Forelimb muscle (tissue), 1 donor: ENCODE results near the gene MAZ. TPM values are rescaled to one million over a fixed set of nuclear protein-coding genes. Genes with fewer than 3 reads are reported as not detected.

Source experiments
- DNase-seq: peaks from one replicate; pipeline ENCODE4 v3.0.0-alpha.2; 2013; ENCODE audit warnings: low read depth
- polyA plus RNA-seq: library from polyadenylated mRNA; unstranded; fragments of 120-200 nt; gene quantifications from one replicate; pipeline ENCODE4 v1.2.1, GENCODE V29; 2013; ENCODE audit not compliant: insufficient read length

MAZ gene
- polyA plus RNA-seq, 1 donor = 228 TPM

DNA sequence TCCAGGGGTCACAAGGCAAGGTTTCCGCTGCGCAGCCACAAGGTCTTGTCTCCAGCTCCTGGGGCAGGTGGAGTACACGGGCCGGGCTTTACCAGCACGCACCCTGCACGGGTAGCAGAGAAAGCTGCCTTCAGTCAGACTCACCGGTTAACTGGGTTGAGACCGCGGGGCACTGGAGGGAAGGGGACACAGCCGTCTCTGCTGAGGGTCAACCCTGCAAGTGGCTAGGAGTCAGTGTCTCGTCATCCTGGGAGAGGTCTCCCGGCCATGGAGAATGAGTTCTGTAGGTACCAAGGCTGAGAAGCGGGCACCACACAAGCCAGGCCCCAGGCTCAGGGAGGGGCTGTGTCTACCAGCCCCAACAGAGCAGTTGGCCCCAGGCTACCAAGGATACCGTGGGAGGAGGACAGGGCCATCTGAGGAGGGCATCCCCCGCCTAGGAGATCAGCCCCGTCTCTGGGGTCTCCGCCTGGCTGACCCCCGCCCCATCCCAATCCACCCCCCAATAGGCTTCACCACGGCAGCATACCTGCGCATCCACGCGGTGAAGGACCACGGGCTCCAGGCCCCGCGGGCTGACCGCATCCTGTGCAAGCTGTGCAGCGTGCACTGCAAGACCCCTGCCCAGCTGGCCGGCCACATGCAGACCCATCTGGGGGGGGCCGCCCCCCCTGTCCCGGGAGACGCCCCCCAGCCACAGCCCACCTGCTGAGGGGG, 2.9 kb downstream of the MAZ start:
- no peak for DNase-seq

DNA sequence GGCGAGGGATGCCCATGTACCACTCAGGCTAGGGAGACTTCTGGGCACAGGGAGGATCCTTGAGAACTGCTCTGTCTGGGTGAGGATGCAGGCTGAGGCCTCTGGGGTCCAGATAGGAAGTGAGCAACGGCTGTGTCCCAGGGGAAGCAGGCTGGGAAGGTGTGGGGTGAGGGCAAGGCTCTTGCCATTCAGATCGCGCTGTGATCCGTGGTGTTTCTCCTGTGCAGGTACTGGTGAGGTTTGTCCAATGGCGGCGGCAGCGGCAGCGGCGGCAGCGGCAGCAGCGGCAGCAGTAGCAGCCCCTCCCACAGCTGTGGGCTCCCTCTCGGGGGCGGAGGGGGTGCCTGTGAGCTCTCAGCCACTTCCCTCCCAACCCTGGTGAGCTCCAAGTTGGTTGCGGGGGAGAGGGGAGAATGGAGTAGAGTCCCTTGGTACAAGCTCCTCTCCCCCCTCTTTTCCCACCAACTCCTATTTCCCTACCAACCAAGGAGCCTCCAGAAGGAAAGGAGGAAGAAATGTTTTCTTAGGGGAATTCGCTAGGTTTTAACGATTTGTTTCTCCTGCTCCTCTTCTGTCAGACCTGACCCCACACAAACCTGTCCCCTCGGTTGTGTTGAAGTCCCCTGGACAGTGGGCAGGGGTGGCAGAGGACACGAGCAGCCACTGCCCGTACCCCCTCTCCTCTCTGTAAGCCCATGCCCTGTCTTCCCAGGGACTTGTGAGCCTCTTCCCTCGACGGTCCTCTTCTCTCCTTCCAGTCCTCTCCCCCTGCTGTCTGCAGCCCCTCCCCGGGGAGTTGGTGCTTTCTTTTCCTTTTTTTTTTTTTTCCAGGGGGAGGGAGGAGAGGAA, 3.7 kb downstream of the MAZ start:
- no peak for DNase-seq

DNA sequence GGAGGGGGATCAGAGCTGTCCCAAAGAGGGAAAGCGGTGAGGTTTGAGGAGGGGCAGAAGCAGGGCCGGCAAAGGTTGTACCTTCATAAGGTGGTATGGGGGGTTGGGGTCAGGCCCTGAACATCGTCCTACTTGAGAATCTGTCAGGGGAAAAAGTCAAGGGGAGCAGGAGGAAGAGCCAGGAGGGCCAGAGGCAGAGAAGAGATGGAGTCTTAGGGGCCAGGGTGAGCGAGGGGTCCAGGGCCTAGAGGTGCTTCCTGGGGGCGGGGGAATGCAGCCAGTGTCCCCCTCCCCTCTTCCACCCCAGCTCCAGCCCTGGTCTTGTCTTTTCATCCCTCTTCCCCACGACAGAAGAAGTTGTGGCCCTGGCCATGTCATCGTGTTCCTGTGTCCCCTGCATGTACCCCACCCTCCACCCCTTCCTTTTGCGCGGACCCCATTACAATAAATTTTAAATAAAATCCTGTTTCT, 4.4 kb downstream of the MAZ start:
- DNase-seq = no peak

DNA sequence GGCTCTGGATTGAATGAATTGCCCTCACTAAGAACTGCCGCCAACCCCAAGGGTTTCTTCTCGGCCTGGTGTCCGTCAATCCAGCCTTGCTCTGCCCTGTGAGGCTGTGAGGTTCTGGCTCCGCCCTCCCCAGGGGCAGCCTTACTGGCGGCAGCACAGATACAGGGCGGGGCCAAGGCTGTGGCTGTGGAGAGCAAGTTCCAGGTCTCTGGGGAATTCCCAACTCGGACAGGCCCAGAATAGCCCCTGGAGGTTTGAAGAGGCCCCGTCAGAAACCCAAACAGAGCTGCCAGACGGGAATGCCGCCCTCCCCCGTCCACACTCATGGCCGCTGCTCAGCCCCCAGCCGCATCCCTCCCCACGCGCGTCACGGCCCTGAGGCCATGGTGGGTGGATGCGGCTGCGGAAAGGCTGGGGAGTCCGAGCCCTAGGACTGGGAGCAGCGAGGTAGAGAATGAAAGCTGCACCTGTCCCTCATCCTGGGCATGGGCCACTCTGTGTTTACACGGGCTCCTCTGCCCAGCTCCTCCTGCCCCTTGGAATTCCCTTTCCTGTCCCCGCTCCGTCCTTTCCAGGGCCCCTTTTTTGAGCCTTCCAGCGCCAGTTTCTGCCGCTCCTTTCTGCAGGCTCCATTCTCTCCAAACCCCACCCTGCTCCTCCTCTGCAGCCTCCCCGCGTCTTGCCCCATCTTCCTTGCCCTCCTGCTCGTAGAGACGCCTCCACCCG, 5.0 kb downstream of the MAZ start:
- DNase-seq = no peak

DNA sequence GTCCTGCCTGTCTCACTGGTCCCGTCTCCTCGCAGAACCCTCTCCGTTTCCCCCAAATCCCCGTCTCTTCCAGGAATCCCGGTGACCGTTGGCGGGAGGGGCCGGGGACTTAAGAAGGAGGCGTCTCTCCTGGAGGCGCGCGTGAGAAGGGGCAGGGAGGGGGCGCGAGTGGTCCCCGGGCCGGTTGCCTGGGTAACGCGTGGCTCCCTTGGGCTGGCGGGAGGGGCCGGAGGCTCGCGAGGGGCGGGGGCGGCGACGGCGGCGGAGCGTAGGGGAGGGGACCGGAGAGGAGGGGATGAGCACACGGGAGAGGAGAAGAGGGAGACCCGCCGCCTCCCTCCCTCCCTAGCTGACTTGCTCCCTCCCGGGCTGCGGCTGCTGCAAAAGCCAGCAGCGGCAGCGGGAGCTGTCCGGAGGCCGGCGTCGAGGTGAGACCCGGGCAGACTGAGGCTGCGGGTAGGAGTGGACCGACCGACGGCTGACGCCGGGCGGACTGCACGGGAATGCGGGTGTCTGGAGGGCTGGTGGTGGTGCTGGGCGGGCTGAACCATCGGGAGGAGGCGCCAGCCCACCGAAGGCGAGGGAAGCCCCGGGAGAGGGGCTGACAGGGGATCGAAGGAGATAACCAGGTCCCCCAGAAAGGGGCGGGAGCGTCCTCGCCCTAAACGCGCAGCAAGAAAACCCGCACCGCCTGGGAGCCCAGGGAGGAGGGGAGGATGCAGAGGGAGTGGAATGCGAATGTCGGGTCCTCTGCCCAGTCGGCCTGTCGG, 5.8 kb downstream of the MAZ start, which contains the start of gene PRRT2:
PRRT2 (plus strand) TSS at position 298 of the 770 bp plus-strand sequence. CDS start 862 bp downstream, outside the sequence.
- no peak for DNase-seq

DNA sequence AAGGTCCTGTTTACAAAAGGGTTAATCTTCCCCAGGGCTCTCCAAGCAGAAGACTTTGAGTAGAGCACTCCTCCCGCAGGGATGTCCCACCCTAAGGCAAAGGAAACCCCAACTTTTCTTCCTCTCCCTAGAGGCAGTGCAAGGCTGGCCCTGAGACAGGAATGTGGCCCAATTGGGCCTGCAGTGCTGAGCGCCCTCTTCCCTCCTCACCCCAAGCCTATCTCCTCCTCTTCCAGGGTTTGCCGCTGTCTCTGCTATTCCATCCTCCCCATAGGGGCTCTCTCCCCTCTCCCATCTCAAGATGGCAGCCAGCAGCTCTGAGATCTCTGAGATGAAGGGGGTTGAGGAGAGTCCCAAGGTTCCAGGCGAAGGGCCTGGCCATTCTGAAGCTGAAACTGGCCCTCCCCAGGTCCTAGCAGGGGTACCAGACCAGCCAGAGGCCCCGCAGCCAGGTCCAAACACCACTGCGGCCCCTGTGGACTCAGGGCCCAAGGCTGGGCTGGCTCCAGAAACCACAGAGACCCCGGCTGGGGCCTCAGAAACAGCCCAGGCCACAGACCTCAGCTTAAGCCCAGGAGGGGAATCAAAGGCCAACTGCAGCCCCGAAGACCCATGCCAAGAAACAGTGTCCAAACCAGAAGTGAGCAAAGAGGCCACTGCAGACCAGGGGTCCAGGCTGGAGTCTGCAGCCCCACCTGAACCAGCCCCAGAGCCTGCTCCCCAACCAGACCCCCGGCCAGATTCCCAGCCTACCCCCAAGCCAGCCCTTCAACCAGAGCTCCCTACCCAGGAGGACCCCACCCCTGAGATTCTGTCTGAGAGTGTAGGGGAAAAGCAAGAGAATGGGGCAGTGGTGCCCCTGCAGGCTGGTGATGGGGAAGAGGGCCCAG, 6.7 kb downstream of the MAZ start:
- DNase-seq = no peak

DNA sequence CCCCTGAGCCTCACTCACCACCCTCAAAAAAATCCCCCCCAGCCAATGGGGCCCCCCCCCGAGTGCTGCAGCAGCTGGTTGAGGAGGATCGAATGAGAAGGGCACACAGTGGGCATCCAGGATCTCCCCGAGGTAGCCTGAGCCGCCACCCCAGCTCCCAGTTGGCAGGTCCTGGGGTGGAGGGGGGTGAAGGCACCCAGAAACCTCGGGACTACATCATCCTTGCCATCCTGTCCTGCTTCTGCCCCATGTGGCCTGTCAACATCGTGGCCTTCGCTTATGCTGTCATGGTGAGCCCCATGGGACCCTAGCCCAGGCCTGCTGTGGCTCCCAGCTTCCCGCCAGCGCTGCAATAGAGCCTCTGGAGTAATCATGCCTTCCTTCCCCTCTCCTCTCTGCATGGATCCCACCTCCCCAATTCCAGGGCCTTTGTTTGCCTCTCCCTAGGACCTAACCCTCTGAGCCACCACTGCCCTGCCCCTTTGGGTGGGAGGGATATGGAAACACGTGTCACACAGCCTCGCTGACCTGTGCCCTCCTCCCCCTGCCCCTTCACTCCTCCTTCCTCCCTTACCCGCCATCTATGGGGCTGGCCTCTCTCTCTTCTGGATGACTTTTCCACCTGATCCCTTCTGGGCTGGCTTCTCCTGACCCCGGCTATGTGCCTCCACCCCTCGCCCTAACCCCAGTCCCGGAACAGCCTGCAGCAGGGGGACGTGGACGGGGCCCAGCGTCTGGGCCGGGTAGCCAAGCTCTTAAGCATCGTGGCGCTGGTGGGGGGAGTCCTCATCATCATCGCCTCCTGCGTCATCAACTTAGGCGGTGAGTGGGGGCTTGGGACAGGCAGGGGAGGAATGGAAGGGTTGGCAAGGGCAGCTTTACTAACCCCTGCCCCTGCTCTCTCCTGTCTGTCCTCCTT, 7.6 kb downstream of the MAZ start:
- no peak for DNase-seq

DNA sequence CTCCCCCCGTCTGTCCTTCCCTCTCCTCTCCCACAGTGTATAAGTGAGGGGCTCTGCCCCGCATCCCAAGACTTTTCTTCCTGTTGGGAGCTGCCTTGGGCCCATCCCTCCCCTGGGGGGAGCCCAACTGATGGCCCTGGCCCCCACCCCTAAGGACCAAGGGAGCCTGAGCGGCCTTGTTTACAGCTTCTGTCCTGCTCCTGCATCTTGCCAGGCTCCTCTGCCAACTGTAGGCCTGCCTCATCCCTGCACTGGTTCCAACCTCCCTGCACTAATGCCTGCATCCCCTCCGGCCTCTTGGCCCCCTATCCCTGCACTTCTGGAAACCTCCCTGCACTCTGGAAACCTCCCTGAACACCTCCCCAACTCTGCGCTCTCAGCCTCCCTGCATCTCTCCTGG, 8.3 kb downstream of the MAZ start:
- no peak for DNase-seq

DNA sequence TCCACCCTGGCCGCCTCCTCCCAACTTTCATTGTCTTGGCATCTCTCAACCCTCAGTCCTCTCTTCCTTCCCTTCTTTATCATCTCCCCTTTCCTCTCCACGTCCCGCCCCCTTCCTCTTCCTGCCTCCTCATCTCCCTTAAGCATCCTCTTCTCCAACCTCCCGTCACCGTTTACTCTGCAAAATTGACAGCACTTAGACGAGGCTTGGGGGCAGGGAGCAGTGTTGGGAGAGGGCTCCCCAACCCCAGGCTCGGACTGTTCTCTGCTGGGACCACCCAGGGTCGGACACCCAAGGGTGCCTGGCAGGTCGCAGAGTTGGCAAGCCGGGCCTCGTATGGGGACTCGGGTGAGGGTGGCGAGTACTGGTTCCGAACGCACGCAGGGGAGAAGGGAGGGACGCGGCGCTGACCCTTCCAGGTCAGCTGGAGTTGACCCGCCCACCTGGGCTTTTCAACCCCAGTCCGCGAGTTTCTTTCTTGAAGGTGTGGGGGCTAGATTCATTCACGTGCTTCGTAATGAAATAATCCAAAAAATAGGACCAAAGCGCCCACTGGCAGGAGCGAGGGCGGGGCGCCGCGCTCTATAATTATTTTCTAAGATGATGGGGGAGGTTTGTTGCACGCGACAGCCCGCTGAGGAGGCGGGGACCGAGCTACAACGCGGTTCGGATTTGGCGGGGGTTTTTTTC, 8.8 kb downstream of the MAZ start:
- DNase-seq = no peak

DNA sequence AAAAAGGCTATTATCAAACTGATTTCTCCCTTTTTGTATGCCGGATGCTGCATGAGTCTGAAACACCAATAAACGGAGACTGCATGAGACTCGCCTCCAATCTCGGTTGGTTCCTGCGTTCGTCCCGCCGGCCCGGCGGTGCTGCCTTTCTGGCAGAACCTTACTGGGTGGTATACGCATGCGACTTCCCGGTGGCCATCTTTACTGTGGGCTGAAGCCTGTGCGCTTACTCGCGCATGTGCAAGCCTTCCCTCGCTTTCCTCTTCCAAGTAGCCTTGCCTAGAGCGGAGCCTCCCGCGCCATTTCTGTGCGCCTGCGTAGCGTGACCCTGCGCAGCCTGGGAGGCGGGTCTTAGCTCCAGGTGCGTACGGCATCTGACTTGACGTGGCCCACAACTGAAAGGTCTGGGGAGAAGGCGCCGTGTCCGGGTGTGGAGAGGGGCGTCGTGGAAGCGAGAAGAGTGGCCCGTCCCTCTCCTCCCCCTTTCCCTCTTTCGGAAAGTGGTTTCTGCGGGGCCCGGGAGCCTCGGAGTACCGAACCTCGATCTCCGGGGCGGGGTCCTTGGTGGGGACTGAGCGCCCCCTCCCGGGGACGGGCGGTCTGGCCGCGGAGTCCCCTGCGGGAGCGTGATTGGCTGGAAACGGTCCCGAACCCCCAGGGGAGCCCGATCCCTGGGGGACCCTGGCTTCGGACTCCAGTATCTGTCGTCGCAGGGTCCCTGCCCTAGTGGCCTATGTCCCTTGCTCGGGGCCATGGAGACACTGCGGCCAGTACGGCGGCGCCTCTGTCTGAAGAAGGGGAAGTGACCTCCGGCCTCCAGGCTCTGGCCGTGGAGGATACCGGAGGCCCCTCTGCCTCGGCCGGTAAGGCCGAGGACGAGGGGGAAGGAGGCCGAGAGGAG, 9.7 kb downstream of the MAZ start, which contains the start of gene PAGR1:
PAGR1 (plus strand) TSS at position 360 of the 901 bp plus-strand sequence; CDS start at position 734, 374 bp downstream.
- peak; percentile 99 for DNase-seq

DNA sequence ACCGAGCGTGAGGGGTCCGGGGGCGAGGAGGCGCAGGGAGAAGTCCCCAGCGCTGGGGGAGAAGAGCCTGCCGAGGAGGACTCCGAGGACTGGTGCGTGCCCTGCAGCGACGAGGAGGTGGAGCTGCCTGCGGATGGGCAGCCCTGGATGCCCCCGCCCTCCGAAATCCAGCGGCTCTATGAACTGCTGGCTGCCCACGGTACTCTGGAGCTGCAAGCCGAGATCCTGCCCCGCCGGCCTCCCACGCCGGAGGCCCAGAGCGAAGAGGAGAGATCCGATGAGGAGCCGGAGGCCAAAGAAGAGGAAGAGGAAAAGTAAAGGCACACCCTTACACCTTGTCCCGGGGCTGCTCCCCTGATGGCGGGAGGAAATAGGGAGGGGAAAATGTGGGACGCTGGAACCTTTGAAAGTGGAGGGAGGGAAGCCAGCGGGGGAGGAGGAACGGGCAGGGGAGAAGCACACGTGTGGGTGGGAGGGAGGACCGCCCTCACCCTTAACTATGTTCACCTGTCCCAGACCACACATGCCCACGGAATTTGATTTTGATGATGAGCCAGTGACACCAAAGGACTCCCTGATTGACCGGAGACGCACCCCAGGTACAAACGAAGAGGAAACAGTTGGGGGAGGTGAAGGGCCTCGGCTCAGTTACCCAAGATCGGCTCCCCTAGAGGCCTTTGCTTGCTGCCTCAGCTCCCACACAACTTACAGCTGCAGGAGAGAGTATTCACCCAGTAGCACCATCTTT, 10.5 kb downstream of the MAZ start:
- DNase-seq = no peak

DNA sequence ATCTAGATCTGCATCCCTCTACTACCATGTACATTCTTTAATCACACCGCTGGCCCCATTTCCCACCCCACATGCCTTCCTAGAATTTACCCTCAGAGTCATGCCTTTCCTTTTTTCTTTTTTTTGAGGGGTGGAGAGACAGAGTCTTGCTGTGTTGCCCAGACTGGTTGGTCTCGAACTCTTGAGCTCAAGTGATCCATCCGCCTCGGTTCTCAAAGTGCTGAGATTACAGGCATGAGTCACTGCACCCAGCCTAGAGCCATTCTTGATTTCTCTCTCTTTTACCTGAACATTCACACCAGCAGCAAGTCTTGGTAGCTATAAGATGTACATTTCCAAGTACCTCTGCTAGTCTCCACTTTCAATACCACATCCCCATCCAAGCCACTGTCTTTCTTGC, 11.8 kb downstream of the MAZ start:
- DNase-seq = no peak

DNA sequence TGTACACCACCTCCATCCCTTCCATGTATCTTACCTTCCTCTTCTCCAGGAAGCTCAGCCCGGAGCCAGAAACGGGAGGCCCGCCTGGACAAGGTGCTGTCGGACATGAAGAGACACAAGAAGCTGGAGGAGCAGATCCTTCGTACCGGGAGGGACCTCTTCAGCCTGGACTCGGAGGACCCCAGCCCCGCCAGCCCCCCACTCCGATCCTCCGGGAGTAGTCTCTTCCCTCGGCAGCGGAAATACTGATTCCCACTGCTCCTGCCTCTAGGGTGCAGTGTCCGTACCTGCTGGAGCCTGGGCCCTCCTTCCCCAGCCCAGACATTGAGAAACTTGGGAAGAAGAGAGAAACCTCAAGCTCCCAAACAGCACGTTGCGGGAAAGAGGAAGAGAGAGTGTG, 13.2 kb downstream of the MAZ start:
- DNase-seq = no peak

DNA sequence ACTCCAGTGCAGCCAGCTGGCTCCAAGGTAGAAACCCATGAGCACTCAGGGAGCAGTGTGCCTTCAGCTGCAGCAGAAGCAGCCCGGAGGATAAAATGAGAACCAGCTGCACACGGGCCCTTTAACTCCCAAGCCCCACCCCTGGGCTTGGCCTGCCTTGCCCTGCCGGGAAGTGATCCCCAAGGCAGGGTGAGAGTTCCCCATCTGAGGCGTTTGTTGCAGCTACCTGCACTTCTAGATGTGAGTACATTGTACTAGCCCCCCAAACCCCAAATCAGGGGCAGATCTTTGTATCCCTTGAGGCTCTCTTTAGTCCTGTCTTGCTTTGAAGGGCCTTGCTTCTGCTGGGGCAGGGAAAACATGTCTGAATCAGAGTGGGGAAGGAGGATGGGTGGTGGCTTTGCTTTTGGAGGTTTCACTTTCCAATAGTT, 14.0 kb downstream of the MAZ start, which contains the start of gene MVP:
MVP (plus strand) TSS at position 192 of the 431 bp plus-strand sequence. CDS start 10,088 bp downstream, outside the sequence.
- no peak for DNase-seq

DNA sequence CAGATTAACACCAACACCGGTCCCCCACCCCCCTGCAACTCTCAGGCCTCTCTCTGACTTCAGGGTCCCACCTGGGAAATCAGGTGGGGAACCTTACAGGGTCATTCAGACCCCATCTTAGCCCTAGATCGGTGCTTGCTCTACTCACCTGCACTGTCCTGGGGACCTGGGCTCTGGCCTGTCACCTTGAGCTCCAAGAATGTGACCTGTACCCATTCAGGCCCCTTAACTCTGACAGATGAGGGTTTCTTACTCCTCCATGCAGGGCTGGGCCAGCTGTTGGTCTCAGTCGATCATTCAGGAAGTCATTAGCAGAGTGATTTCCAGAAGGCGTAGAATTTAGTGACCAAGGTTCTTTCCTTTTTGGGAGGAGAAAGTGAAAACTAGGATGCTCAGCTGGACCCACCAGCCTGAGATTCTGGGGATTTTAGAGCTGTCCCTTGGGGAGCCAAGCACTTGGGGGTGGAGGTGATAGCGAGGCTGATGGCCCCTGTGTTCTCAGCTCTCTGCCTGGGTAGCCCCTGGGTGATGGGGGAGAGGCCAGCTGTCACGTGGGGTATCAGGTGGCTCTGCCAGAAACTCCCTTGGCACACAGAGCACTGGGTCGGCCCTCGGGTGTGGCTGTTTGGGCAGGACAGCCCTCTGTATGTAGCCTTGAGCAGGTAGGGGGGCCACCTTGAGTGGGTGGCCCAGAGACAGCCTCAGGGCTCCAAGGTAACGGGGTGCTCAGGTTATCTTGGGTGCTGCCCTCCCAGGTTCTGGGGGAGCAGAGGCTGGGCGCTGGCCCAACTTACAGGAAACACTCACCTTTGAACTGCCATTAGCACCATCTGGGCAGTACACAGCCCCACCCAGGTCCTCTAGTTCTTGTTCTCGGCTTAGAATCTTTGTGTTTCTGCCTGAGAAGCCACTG, 14.7 kb downstream of the MAZ start:
- DNase-seq = no peak
